ENCODE data around the gene LY6G6F. TPM values are rescaled to one million over a fixed set of nuclear protein-coding genes. Genes with fewer than 3 reads are reported as not detected.

LY6G6F gene
- total and polyA plus RNA-seq, 2 of the 13 experiments (the other 11 are each of a cell fraction or from before 2014, with no cell fraction given), result not detected

- peak; percentile 31; the same call in 1 of the 2 replicates for TF ChIP-seq ZMYM3 (CRISPR knock-in tag; IDR thresholded peaks at IDR 0.05)
- peak; percentile 87 for TF ChIP-seq ZBTB10 (CRISPR knock-in tag; IDR thresholded peaks at IDR 0.05; ENCODE audit: borderline replicate concordance)
- TF ChIP-seq KLF16 (CRISPR knock-in tag; IDR thresholded peaks at IDR 0.05), result peak in 1 of 2 experiments; percentile 56; a peak in 2 of 4 replicates
- no peak for TF ChIP-seq ATAD3A (CRISPR knock-in tag; IDR thresholded peaks at IDR 0.05)
- no peak for TF ChIP-seq ZNF556 (CRISPR knock-in tag; IDR thresholded peaks at IDR 0.05; ENCODE audit: borderline replicate concordance)
- no peak; the same call in 1 of the 2 replicates for TF ChIP-seq GZF1 (CRISPR knock-in tag; IDR thresholded peaks at IDR 0.05)
- TF ChIP-seq HNRNPH1 (optimal IDR thresholded peaks at IDR 0.05; ENCODE audit: low read depth, low read length), result no peak
- TF ChIP-seq ZNF550 (CRISPR knock-in tag; IDR thresholded peaks at IDR 0.05; ENCODE audit: borderline replicate concordance), result no peak
- TF ChIP-seq ZNF878 (CRISPR knock-in tag; IDR thresholded peaks at IDR 0.05), result peak; percentile 54; the same call in 1 of the 2 replicates
- TF ChIP-seq ZNF547 (CRISPR knock-in tag; IDR thresholded peaks at IDR 0.05), result no peak
- TF ChIP-seq TBL1XR1 (IDR thresholded peaks at IDR 0.05; ENCODE audit: borderline replicate concordance, low read length, partially characterized antibody), result peak; percentile 64
- TF ChIP-seq AKNA (CRISPR knock-in tag; IDR thresholded peaks at IDR 0.05; ENCODE audit: borderline replicate concordance), result no peak
- TF ChIP-seq ZNF263 (CRISPR knock-in tag; IDR thresholded peaks at IDR 0.05), result 0 out of 2 replicates have a peak, but pooled peaks have one; percentile 15
- TF ChIP-seq PITX1 (CRISPR knock-in tag; IDR thresholded peaks at IDR 0.05), result peak; percentile 99
- no peak for TF ChIP-seq CREBL2 (CRISPR knock-in tag; IDR thresholded peaks at IDR 0.05; ENCODE audit: borderline replicate concordance)
- TF ChIP-seq ZNF468 (CRISPR knock-in tag; IDR thresholded peaks at IDR 0.05), result no peak
- TF ChIP-seq ZNF781 (CRISPR knock-in tag; IDR thresholded peaks at IDR 0.05; ENCODE audit: borderline replicate concordance, not compliant biosample characterization), result peak; percentile 25
- TF ChIP-seq ZNF501 (CRISPR knock-in tag; IDR thresholded peaks at IDR 0.05), result no peak
- TF ChIP-seq U2AF1 (optimal IDR thresholded peaks at IDR 0.05; ENCODE audit: low read depth, low read length), result no peak
- TF ChIP-seq GPBP1L1 (CRISPR knock-in tag; IDR thresholded peaks at IDR 0.05), result no peak
Observed at GRCh38 chr6:31737315-31737990, 30.8 kb downstream of the LY6G6F start (continued).
